Esophagus squamous epithelium (tissue), 5 donors: ENCODE measurements around the gene IL10. TPM values are rescaled to one million over a fixed set of nuclear protein-coding genes. Genes with fewer than 3 reads are reported as not detected.
A peak's percentile ranks its signal among the peaks of the same experiment; 100 is the strongest.

Source experiments
- DNase-seq: peaks from one replicate; lab custom pipeline; 2025; lab: John Stamatoyannopoulos, UW
- H3K27ac ChIP-seq, 4 donors: fragments of 200-600 bp; sonication (generic); one replicate each; pipeline ENCODE4 v1.5.1; 2016 to 2019; ENCODE audit warnings: mild to moderate bottlenecking in 1 of 4
- H3K27me3 ChIP-seq, 4 donors: fragments of 200-600 bp; sonication (generic); 1 replicate in 3 of 4; 2 replicates in 1 of 4; pipeline versions ENCODE4 v1.5.1 to v1.6.0; 2017 to 2021; ENCODE audit warnings: antibody characterized with exemption in 1 of 4
- H3K36me3 ChIP-seq, 3 donors: fragments of 200-600 bp; sonication (generic); one replicate each; pipeline ENCODE4 v1.5.1; 2016 to 2019
- H3K4me1 ChIP-seq, 3 donors: fragments of 200-600 bp; sonication (generic); one replicate each; pipeline ENCODE4 v1.5.1; 2017 to 2019
- H3K4me3 ChIP-seq, 4 donors: fragments of 200-600 bp; sonication (generic); 1 replicate in 3 of 4; 2 replicates in 1 of 4; pipeline ENCODE4 v1.5.1; 2016 to 2019; ENCODE audit warnings: mild to moderate bottlenecking in 2 of 4, moderate library complexity in 1 of 4
- H3K9me3 ChIP-seq, 3 donors: fragments of 200-600 bp; sonication (generic); one replicate each; pipeline ENCODE4 v1.5.1; 2016 to 2019
- POLR2A ChIP-seq, 4 donors: fragments of 450-650 bp; IDR thresholded peaks; one replicate each; pipeline ENCODE4 v1.6.1; 2017; ENCODE audit warnings: antibody characterized with exemption in 4 of 4, mild to moderate bottlenecking in 4 of 4, moderate library complexity in 3 of 4
- WGBS, 2 donors: methylation state at CpG; one replicate each; pipeline ENCODE4 v1.1.5; 2018; 5-methylcytosine and 5-hydroxymethylcytosine counted together
- intact Hi-C: fragments of 100-400 bp; cut with DNase I; formaldehyde crosslinking; loops from one replicate; pipeline ENCODE4 v1.15.0; 2022
- total RNA-seq, 4 donors: library from RNA; depleted of rRNA; stranded (reverse); fragments of >200 nt; gene quantifications; one replicate each; pipeline ENCODE4 v1.1.0, GENCODE V29; 2016
- TF ChIP-seq, protein P1 (sequence below), 6 experiments: fragments of 450-650 bp in 4 of 6; fragments of 200-600 bp in 2 of 6; sonication (generic) in 2 of 6; IDR thresholded peaks; one replicate each; pipeline ENCODE4 v1.5.1; 2016 to 2019; ENCODE audit warnings: antibody characterized with exemption in 6 of 6, mild to moderate bottlenecking in 4 of 6, moderate library complexity in 4 of 6
- donor health status: DM: yes; HTN: yes; CAD: no.

The IL10 gene
- total RNA-seq, 4 donors from 2014 or later: 0.70 to 2.5 (median 1.5) TPM; not detected in 1

- WGBS, 2 donors: 59 to 71% methylated on average over 8 to 9 of the region's 9 CpGs
- no peak overlapping the region for H3K4me3 ChIP-seq
- TF ChIP-seq POLR2A (IDR thresholded peaks at IDR 0.05): no peak
- TF ChIP-seq, protein P1, sequence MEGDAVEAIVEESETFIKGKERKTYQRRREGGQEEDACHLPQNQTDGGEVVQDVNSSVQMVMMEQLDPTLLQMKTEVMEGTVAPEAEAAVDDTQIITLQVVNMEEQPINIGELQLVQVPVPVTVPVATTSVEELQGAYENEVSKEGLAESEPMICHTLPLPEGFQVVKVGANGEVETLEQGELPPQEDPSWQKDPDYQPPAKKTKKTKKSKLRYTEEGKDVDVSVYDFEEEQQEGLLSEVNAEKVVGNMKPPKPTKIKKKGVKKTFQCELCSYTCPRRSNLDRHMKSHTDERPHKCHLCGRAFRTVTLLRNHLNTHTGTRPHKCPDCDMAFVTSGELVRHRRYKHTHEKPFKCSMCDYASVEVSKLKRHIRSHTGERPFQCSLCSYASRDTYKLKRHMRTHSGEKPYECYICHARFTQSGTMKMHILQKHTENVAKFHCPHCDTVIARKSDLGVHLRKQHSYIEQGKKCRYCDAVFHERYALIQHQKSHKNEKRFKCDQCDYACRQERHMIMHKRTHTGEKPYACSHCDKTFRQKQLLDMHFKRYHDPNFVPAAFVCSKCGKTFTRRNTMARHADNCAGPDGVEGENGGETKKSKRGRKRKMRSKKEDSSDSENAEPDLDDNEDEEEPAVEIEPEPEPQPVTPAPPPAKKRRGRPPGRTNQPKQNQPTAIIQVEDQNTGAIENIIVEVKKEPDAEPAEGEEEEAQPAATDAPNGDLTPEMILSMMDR (IDR thresholded peaks at IDR 0.05): peak in 5 of 6 experiments; percentile 32 to 67 (median 57)
- H3K27ac ChIP-seq: no peak overlapping the region
- intact Hi-C loops: no loop called here
- no peaks in the 10 kb centered on the region for H3K27me3 ChIP-seq
- H3K9me3 ChIP-seq: no peaks in the 10 kb centered on the region
- peaks cover 0 to 19% (median 12%) of the 10 kb centered on the region in 3 donors for H3K36me3 ChIP-seq
- H3K4me1 ChIP-seq: peaks cover 8 to 74% (median 30%) of the 10 kb centered on the region in 3 donors
- no peak for DNase-seq
Measured at GRCh38 chr1:206725109-206725963, 47.0 kb downstream of the IL10 start.

- Histone ChIP-seq H3K36me3 (peaks cover 0 to 5% (median 0%) of the 10 kb centered on the region in 3 donors), H3K27ac (peak overlapping the region; percentile 21 to 85 (median 45)), H3K4me1 (peaks cover 8 to 81% (median 30%) of the 10 kb centered on the region in 3 donors), H3K4me3 (no peak overlapping the region), H3K9me3 (no peaks in the 10 kb centered on the region), H3K27me3 (no peaks in the 10 kb centered on the region)
- intact Hi-C loops: no loop called here
- TF ChIP-seq, protein P1 (IDR thresholded peaks at IDR 0.05): no peak
- TF ChIP-seq POLR2A (IDR thresholded peaks at IDR 0.05): no peak
- 36 to 45% methylated on average over 7 to 8 of the region's 12 CpGs for WGBS, 2 donors
- DNase-seq: no peak
Measured at GRCh38 chr1:206723805-206724472, 48.4 kb downstream of the IL10 start.

- Histone ChIP-seq H3K4me1 (peaks cover 8 to 82% (median 30%) of the 10 kb centered on the region in 3 donors), H3K4me3 (no peak overlapping the region), H3K36me3 (peaks cover 0 to under 1% (median 0%) of the 10 kb centered on the region in 3 donors), H3K27ac (peak overlapping the region in 2 of 4 donors; percentile 64 to 85), H3K27me3 (no peaks in the 10 kb centered on the region), H3K9me3 (no peaks in the 10 kb centered on the region)
- WGBS, 2 donors: 88 to 93% methylated on average over 1 to 3 of the region's 4 CpGs
- TF ChIP-seq POLR2A (IDR thresholded peaks at IDR 0.05): no peak
- TF ChIP-seq, protein P1 (IDR thresholded peaks at IDR 0.05): no peak
- intact Hi-C loops: no loop called here
- DNase-seq: no peak
Measured at GRCh38 chr1:206723462-206723804, 48.9 kb downstream of the IL10 start.

- 72 to 73% methylated on average over 8 to 9 of the region's 17 CpGs for WGBS, 2 donors
Measured at GRCh38 chr1:206722751-206723461, 49.4 kb downstream of the IL10 start.

More at GRCh38 chr1:206722751-206723461, 49.4 kb downstream of the IL10 start:
- intact Hi-C loops: no loop called here
- Histone ChIP-seq H3K4me3 (no peak overlapping the region), H3K27ac (peak overlapping the region in 1 of 4 donors; percentile 85), H3K27me3 (no peaks in the 10 kb centered on the region), H3K4me1 (peaks cover 8 to 77% (median 30%) of the 10 kb centered on the region in 3 donors), H3K9me3 (no peaks in the 10 kb centered on the region), H3K36me3 (no peaks in the 10 kb centered on the region)
- no peak for DNase-seq
- TF ChIP-seq POLR2A (IDR thresholded peaks at IDR 0.05): no peak
- TF ChIP-seq, protein P1 (IDR thresholded peaks at IDR 0.05): no peak
